Endothelial cell of umbilical vein (primary cell): ENCODE data around the gene PDCD6IP. TPM values are rescaled to one million over a fixed set of nuclear protein-coding genes. Genes with fewer than 3 reads are reported as not detected.

Experiments
- BruUV-seq: library from RNA; stranded (reverse); fragments of 400-500 nt; replicated peaks from 2 replicates; lab custom pipeline; 2021; lab: Mats Ljungman, UMichigan
- CTCF ChIA-PET: fragments of 300-600, 350-600 bp; sonication (Branson Sonifier 250); formaldehyde crosslinking; loops from one replicate; lab custom pipeline; 2021; ENCODE audit warnings: antibody characterized with exemption, inconsistent platforms; lab: Charles Lee
- POLR2A ChIA-PET: fragments of 300-600, 350-600 bp; sonication (Branson Sonifier 250); formaldehyde crosslinking; loops from one replicate; lab custom pipeline; 2021; ENCODE audit warnings: antibody characterized with exemption, inconsistent platforms; lab: Charles Lee
- DNase-seq: peaks from one replicate; pipeline ENCODE4 v3.0.0-alpha.2; 2011; ENCODE audit warnings: low read depth, low spot score
- FAIRE-seq: peaks from 2 replicates; lab custom pipeline; 2011; peaks lifted over from hg19 to GRCh38; lab: Jason Lieb, UNC
- H2AFZ ChIP-seq: 2 replicates; pipeline ENCODE4 v1.6.0; 2012; ENCODE audit warnings: low read depth, low read length, control low read depth, inconsistent platforms
- H3K27ac ChIP-seq: 2 replicates; pipeline ENCODE4 v1.5.1; 2011; ENCODE audit warnings: low read depth, mild to moderate bottlenecking, control low read depth, low read length, moderate library complexity; ENCODE audit not compliant: insufficient read depth
- H3K27me3 ChIP-seq, 2 experiments: 2 replicates each; pipeline versions ENCODE4 v1.6.0 to v1.6.1; 2011; ENCODE audit warnings: low read length in 2 of 2, mixed read lengths in 1 of 2; ENCODE audit not compliant: control insufficient read depth in 2 of 2, insufficient read depth in 2 of 2
- H3K36me3 ChIP-seq, 2 experiments: 2 replicates in 1 of 2; 3 replicates in 1 of 2; pipeline ENCODE4 v1.5.1; 2011; ENCODE audit warnings: low read length in 2 of 2, mild to moderate bottlenecking in 1 of 2, moderate library complexity in 1 of 2; ENCODE audit not compliant: control insufficient read depth in 2 of 2, insufficient read depth in 2 of 2; ENCODE audit errors: extremely low read depth in 1 of 2
- H3K4me1 ChIP-seq: 3 replicates; pipeline ENCODE4 v1.5.1; 2011; ENCODE audit warnings: mild to moderate bottlenecking, low read length; ENCODE audit not compliant: control insufficient read depth, insufficient read depth; ENCODE audit errors: extremely low read depth
- H3K4me2 ChIP-seq: 2 replicates; pipeline ENCODE4 v1.6.1; 2011; ENCODE audit warnings: low read length, control low read depth, mixed read lengths; ENCODE audit not compliant: insufficient read depth
- H3K4me3 ChIP-seq, 3 experiments: fragments of 200-600 bp in 1 of 3; sonication (generic), shearing (Covaris generic) in 1 of 3; replicated peaks in 1 of 3; 2 replicates each; pipeline ENCODE4 v1.5.1; 2011 to 2016; ENCODE audit warnings: control low read depth in 3 of 3, low read length in 3 of 3, mild to moderate bottlenecking in 2 of 3, inconsistent platforms in 1 of 3, low read depth in 1 of 3, moderate library complexity in 1 of 3; ENCODE audit not compliant: insufficient read depth in 1 of 3
- H3K79me2 ChIP-seq: 2 replicates; pipeline ENCODE4 v1.6.0; 2012; ENCODE audit warnings: low read length, inconsistent platforms; ENCODE audit not compliant: control insufficient read depth, insufficient read depth
- H3K9ac ChIP-seq: replicated peaks from 2 replicates; pipeline ENCODE3; 2011; ENCODE audit warnings: low read length, control low read depth; ENCODE audit not compliant: insufficient read depth; ENCODE audit errors: extremely low read depth
- H3K9me1 ChIP-seq: replicated peaks from 3 replicates; pipeline ENCODE4 v1.6.0; 2011; ENCODE audit warnings: mild to moderate bottlenecking, low read length; ENCODE audit not compliant: control insufficient read depth, insufficient read depth; ENCODE audit errors: extremely low read depth
- H3K9me3 ChIP-seq: replicated peaks from 2 replicates; pipeline ENCODE4 v1.5.1; 2012; ENCODE audit warnings: low read length, inconsistent platforms; ENCODE audit not compliant: control insufficient read depth, insufficient read depth
- H4K20me1 ChIP-seq: replicated peaks from 2 replicates; pipeline ENCODE3; 2011; ENCODE audit warnings: mild to moderate bottlenecking, low read length; ENCODE audit not compliant: control insufficient read depth, insufficient read depth; ENCODE audit errors: extremely low read depth
- CTCF ChIP-seq, 2 donors: IDR thresholded peaks; 1 replicate in 1 of 2; 2 replicates in 1 of 2; pipeline ENCODE4 v1.5.1; 2011; ENCODE audit warnings: low read length in 2 of 2, mild to moderate bottlenecking in 2 of 2, moderate library complexity in 2 of 2, control low read depth in 1 of 2, inconsistent platforms in 1 of 2, low read depth in 1 of 2; ENCODE audit not compliant: insufficient read depth in 1 of 2; ENCODE audit errors: extremely low read depth in 1 of 2
- EZH2 ChIP-seq: IDR thresholded peaks from 2 replicates; pipeline ENCODE4 v1.6.1; 2012; ENCODE audit warnings: borderline replicate concordance, low read depth, mild to moderate bottlenecking, moderate library complexity, low read length, inconsistent platforms; ENCODE audit not compliant: severe bottlenecking
- FOS ChIP-seq: IDR thresholded peaks from 2 replicates; pipeline ENCODE4 v1.6.1; 2011; ENCODE audit warnings: mild to moderate bottlenecking, low read length, moderate library complexity, borderline replicate concordance; ENCODE audit not compliant: insufficient read depth
- GATA2 ChIP-seq: IDR thresholded peaks from 2 replicates; pipeline ENCODE4 v1.7.0; 2011; ENCODE audit warnings: low read depth, mild to moderate bottlenecking, moderate library complexity, mixed read lengths, low read length; ENCODE audit not compliant: insufficient read length, insufficient read depth
- JUN ChIP-seq: IDR thresholded peaks from 2 replicates; pipeline ENCODE4 v1.6.1; 2011; ENCODE audit warnings: borderline replicate concordance, low read depth; ENCODE audit not compliant: insufficient read length, insufficient read depth
- MAX ChIP-seq: IDR thresholded peaks from 2 replicates; pipeline ENCODE4 v1.6.1; 2011; ENCODE audit not compliant: insufficient read depth, insufficient read length
- MYC ChIP-seq: IDR thresholded peaks from one replicate; pipeline ENCODE4 v1.6.1; 2011; ENCODE audit warnings: mild to moderate bottlenecking, low read depth, low read length
- POLR2A ChIP-seq: IDR thresholded peaks from 2 replicates; pipeline ENCODE4 v1.6.1; 2012; ENCODE audit warnings: low read depth, mild to moderate bottlenecking, control low read depth, low read length
- POLR2AphosphoS5 ChIP-seq: IDR thresholded peaks from 2 replicates; pipeline ENCODE4 v1.6.1; 2012; ENCODE audit warnings: low read depth, mild to moderate bottlenecking, control low read depth, low read length, moderate library complexity; ENCODE audit not compliant: insufficient read depth
- dilution Hi-C: fragments of 300-500 bp; cut with MboI; formaldehyde crosslinking; loops from one replicate; pipeline ENCODE4 v1.15.0; 2019; ENCODE audit warnings: low sequenced_read_pairs; ENCODE audit not compliant: extremely low pct_ligation_motif_present
- intact Hi-C: fragments of 100-400 bp; cut with micrococcal nuclease; formaldehyde crosslinking; loops from one replicate; pipeline ENCODE4 v1.10.0; 2022
- polyA plus RNA-seq, 4 experiments: library from polyadenylated mRNA; depleted of rRNA in 3 of 4; stranded (reverse) in 3 of 4; unstranded in 1 of 4; fragments of >200 nt; gene quantifications; 2 replicates each; pipeline versions ENCODE4 v1.2.1 to v1.2.3, GENCODE V29; 2011 to 2012; ENCODE audit warnings: missing spikeins in 1 of 4
- total RNA-seq: library from RNA; stranded (reverse); gene quantifications from 2 replicates; pipeline ENCODE4 v1.2.3, GENCODE V29; 2021

PDCD6IP gene
- total and polyA plus RNA-seq, 2 donors (not counting 3 experiments of a cell fraction or from before 2014, with no cell fraction given) = 106 to 265 TPM

- Histone ChIP-seq H3K27ac (no peak overlapping the region), H3K36me3 (no peaks in the 10 kb centered on the region), H3K79me2 (no peaks in the 10 kb centered on the region), H3K9me1 (no peaks in the 10 kb centered on the region), H2AFZ (no peak overlapping the region), H3K9me3 (no peaks in the 10 kb centered on the region), H3K4me2 (no peak overlapping the region), H3K4me1 (peaks cover 4% of the 10 kb centered on the region), H4K20me1 (no peaks in the 10 kb centered on the region), H3K9ac (no peak overlapping the region), H3K4me3 (no peak overlapping the region), H3K27me3 (no peaks in the 10 kb centered on the region)
- BruUV-seq = no TSS peak
- TF ChIP-seq GATA2 (no peak), MAX (no peak), MYC (no peak), EZH2 (no peak), FOS (no peak)
- intact Hi-C loops = loop anchor here (5.0 kb wide), 1 partner anchor 417 kb away; no protein-coding TSS in a partner anchor
- DNase-seq (no peak), FAIRE-seq (no peak)
- dilution Hi-C loops = no loop called here
- CTCF ChIA-PET = interaction anchor here (5.1 to 5.2 kb wide), 2 partner anchors 12 to 152 kb away, joined by 99 to 112 read pairs; no protein-coding TSS in a partner anchor
- POLR2A ChIA-PET = no interaction called here
Observed at GRCh38 chr3:33789183-33789954, 9.1 kb upstream of the PDCD6IP start.

GRCh38 chr3:33790091-33790490 is 8.3 kb upstream of the PDCD6IP start:
- H3K27ac ChIP-seq = no peak overlapping the region
- H4K20me1 ChIP-seq = no peaks in the 10 kb centered on the region
- BruUV-seq = no TSS peak
- dilution Hi-C loops (no loop called here), intact Hi-C loops (no loop called here)
- H3K4me1 ChIP-seq = peaks cover 4% of the 10 kb centered on the region
- ChIA-PET CTCF (interaction anchor here (1.4 to 5.1 kb wide), 2 partner anchors 13 to 147 kb away, joined by 3 to 112 read pairs; no protein-coding TSS in a partner anchor), POLR2A (no interaction called here)
- H3K9ac ChIP-seq = no peak overlapping the region
- H3K4me3 ChIP-seq = no peak overlapping the region
- H3K79me2 ChIP-seq = no peaks in the 10 kb centered on the region
- DNase-seq (no peak), FAIRE-seq (no peak)
- H3K36me3 ChIP-seq = no peaks in the 10 kb centered on the region
- H3K27me3 ChIP-seq = no peaks in the 10 kb centered on the region
- no peak overlapping the region for H3K4me2 ChIP-seq
- no peaks in the 10 kb centered on the region for H3K9me3 ChIP-seq
- TF ChIP-seq MAX (no peak), GATA2 (no peak), FOS (no peak), EZH2 (no peak), JUN (no peak), CTCF (IDR thresholded peaks at IDR 0.05; ENCODE audit: extremely low read depth in 1 of 2, insufficient read depth in 1 of 2, low read depth in 1 of 2, low read length in 2 of 2) (no peak), POLR2A (no peak), MYC (no peak), POLR2AphosphoS5 (no peak)
- H2AFZ ChIP-seq = no peak overlapping the region
- no peaks in the 10 kb centered on the region for H3K9me1 ChIP-seq
